Effector memory CD4-positive, alpha-beta T cell (primary cell): ENCODE measurements around the gene SLCO1A2.

Source experiments
- DNase-seq, 3 donors: peaks; one replicate each; pipeline ENCODE4 v3.0.0-alpha.2; 2020
- H3K27ac ChIP-seq: 2 replicates; pipeline ENCODE4 v1.7.0; 2013; ENCODE audit warnings: mild to moderate bottlenecking, low read length, moderate library complexity; ENCODE audit not compliant: insufficient read depth, poor library complexity, severe bottlenecking
- H3K27me3 ChIP-seq: replicated peaks from 2 replicates; pipeline ENCODE4 v1.7.0; 2013; ENCODE audit warnings: mild to moderate bottlenecking, low read length; ENCODE audit not compliant: insufficient read depth, control insufficient read depth, poor library complexity, severe bottlenecking
- H3K36me3 ChIP-seq: 2 replicates; pipeline ENCODE4 v1.7.0; 2013; ENCODE audit warnings: mild to moderate bottlenecking, low read length, moderate library complexity; ENCODE audit not compliant: control insufficient read depth, insufficient read depth
- H3K4me1 ChIP-seq: 2 replicates; pipeline ENCODE4 v1.7.0; 2013; ENCODE audit warnings: low read length, mild to moderate bottlenecking; ENCODE audit not compliant: control insufficient read depth, insufficient read depth, poor library complexity, severe bottlenecking
- H3K4me3 ChIP-seq: 2 replicates; pipeline ENCODE4 v1.7.0; 2013; ENCODE audit warnings: low read length, low read depth, mild to moderate bottlenecking; ENCODE audit not compliant: insufficient read depth, poor library complexity, severe bottlenecking
- H3K9me3 ChIP-seq: 2 replicates; pipeline ENCODE4 v1.7.0; 2013; ENCODE audit warnings: mild to moderate bottlenecking, low read length, moderate library complexity; ENCODE audit not compliant: control insufficient read depth

Gene SLCO1A2

DNA sequence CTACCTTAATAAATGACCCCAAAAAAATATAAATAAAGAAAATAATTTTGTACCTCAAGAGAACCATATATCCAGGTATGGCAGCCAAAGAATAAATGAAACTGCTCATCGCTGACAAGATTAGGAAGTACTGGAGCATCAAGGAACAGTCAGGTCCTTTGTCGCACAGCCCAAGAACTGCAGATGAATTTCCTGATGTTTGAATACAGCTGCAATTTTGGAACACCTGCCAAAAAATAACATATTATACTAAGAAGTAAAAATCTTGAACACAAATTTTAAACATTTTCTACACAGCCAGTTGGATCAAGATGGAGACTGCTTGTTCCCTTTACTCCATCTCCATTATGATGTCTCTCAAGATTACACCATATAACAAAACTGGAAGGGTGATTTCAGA, 42.6 kb downstream of the SLCO1A2 start:
- no peak for DNase-seq
- Histone ChIP-seq H3K27ac (no peak overlapping the region), H3K27me3 (no peaks in the 10 kb centered on the region), H3K9me3 (no peaks in the 10 kb centered on the region), H3K36me3 (no peaks in the 10 kb centered on the region), H3K4me3 (no peak overlapping the region), H3K4me1 (no peaks in the 10 kb centered on the region)

DNA sequence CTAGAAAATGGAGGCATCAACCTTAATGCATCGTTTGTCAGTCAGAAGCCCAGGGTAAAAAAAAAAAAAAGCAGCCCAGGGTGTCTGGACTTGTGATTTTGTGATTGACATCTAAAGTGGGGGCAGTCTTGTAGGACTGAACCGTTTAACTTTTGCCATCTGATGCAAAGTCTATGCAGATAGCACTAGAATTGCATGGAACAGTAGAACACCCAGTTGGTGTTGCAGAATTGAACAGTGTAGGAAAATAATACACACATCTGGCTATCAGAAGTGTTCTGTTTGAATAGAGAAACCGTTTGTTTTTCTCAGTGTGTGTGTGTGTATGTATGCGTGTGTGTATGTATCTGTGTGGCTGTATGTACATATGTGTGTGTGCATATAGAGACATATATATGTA, 45.0 kb downstream of the SLCO1A2 start:
- DNase-seq, result no peak
- no peaks in the 10 kb centered on the region for H3K27me3 ChIP-seq
- H3K9me3 ChIP-seq, result no peaks in the 10 kb centered on the region

DNA sequence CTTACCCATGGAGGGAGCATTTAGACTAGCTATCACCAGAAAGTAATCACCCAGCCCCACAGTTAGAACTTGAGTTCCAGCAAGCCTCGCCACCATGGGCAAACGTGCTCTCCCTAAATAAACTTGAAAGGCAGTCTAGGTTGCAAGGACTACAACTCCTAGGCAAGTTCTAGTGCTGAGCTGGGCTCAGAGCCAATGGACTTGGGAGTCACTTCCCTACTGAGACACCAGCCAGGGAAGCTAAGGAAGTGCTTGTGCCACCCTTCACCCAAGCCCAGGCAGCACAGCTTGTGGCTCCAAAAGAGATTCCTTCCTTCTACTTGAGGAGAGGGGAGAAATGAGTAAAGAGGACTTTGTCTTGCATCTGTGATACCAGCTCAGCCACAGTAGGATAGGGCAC, 57.9 kb downstream of the SLCO1A2 start:
- DNase-seq, result no peak
- H3K36me3 ChIP-seq, result no peaks in the 10 kb centered on the region
- peaks cover 4% of the 10 kb centered on the region for H3K27me3 ChIP-seq
- no peak overlapping the region for H3K4me3 ChIP-seq
- no peak overlapping the region for H3K27ac ChIP-seq
- H3K4me1 ChIP-seq, result no peaks in the 10 kb centered on the region
- H3K9me3 ChIP-seq, result no peaks in the 10 kb centered on the region

More for the DNA sequence above, 45.0 kb downstream of the SLCO1A2 start:
- Histone ChIP-seq H3K4me3 (no peak overlapping the region), H3K27ac (no peak overlapping the region), H3K36me3 (no peaks in the 10 kb centered on the region), H3K4me1 (no peaks in the 10 kb centered on the region)

DNA sequence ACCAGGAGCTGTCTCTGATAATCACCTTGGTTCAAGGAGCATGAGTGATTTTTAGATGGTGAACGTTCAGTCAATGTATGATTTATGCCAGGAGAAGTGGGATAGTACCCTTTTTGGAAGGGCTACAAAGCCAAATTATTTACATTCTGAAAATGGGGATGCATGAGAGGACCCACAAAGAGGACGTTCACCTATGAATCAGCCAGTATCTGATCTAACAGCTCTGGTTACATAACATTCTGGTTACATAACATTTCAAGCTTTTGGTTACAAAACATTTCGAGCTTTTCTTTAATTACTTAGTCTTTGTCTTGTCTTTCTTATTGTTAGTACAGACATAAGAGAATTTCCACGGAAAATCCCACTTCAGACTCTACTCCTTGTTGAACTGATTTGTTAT, 68.8 kb downstream of the SLCO1A2 start:
- H3K27ac ChIP-seq, result no peak overlapping the region
- no peak overlapping the region for H3K4me3 ChIP-seq
- H3K36me3 ChIP-seq, result no peaks in the 10 kb centered on the region
- H3K27me3 ChIP-seq, result no peaks in the 10 kb centered on the region
- no peaks in the 10 kb centered on the region for H3K9me3 ChIP-seq
- no peak for DNase-seq
- no peaks in the 10 kb centered on the region for H3K4me1 ChIP-seq

DNA sequence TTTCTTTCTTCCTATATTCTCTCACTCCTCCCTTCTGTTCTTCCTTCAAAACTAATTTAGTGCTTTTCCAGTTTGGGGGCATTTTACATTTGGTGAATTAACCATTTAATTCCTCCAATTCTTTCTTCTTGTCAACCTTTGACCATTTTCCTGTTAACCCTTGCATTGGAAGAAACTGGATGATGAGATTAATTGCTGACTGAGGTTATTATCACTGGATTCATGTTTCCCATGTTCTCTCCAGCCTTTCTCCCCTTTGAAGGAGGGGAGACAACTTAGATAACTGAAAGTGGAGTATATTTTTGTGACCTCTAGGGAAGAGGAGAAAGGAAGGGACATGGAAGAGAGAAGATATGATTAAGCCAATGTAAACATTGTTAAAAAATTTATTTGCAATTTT, 70.5 kb downstream of the SLCO1A2 start:
- no peaks in the 10 kb centered on the region for H3K27me3 ChIP-seq
- no peaks in the 10 kb centered on the region for H3K9me3 ChIP-seq
- DNase-seq, result no peak
- H3K4me3 ChIP-seq, result no peak overlapping the region
- H3K36me3 ChIP-seq, result no peaks in the 10 kb centered on the region
- no peaks in the 10 kb centered on the region for H3K4me1 ChIP-seq
- H3K27ac ChIP-seq, result no peak overlapping the region

DNA sequence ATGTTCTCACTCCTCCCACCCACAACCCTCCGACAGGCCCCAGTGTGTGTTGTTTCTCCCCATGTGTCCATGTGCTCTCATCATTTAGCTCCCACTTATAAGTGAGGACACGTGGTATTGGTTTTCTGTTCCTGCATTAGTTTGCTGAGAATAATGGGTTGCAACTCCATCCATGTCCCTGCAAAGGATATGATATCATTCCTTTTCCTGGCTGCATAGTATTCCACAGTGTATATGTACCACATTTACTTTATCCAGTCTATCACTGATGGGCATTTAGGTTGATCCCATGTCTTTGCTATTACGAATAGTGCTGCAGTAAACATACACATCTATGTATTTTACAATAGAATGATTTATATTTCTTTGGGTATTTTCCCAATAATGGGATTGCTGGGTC, 77.5 kb downstream of the SLCO1A2 start:
- Histone ChIP-seq H3K27ac (no peak overlapping the region), H3K36me3 (no peaks in the 10 kb centered on the region), H3K4me1 (no peaks in the 10 kb centered on the region), H3K9me3 (no peaks in the 10 kb centered on the region), H3K4me3 (no peak overlapping the region), H3K27me3 (no peaks in the 10 kb centered on the region)
- no peak for DNase-seq

DNA sequence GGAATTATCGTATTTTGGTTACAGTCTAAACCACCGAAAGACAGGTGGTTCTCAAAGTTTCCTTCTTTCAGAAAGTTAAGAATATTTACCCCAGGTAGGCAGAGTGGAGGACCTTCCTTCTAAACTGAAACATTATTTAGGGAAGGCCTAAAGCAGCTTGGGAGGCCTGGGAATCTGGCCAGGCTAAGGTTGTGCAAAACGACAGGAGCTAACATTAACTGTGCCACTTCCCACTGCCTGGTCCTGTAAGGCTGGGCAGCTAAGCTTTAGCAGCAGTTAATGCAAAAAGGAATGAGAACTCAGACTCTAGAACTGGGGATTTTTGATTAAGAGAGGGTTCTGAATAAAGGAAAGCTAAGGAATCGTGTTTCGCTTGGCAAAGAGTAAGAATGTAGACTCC, 82.6 kb downstream of the SLCO1A2 start:
- DNase-seq, result no peak
- no peak overlapping the region for H3K4me3 ChIP-seq
- no peaks in the 10 kb centered on the region for H3K9me3 ChIP-seq
- H3K27me3 ChIP-seq, result no peaks in the 10 kb centered on the region
- no peaks in the 10 kb centered on the region for H3K4me1 ChIP-seq
- H3K27ac ChIP-seq, result no peak overlapping the region
- no peaks in the 10 kb centered on the region for H3K36me3 ChIP-seq

DNA sequence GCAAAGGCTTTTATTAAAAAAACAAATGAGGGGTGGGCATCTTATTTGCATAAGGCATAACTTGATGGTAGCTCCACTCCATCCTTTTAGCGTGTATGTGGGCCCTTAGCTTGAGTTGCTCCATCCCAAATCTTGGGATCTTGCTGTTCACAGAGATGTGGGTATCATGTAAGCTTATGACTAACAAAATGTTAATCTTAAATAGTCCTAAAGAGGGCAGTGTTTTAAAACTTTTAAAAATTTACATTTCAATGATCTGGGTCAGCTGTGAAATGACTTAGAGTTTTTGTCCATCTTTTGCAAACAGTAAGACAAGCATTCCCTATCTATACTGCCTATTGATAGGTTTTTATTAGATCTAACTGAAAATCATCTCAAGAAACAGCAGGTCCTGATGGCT, 86.0 kb downstream of the SLCO1A2 start:
- Histone ChIP-seq H3K4me1 (no peaks in the 10 kb centered on the region), H3K9me3 (no peaks in the 10 kb centered on the region), H3K4me3 (no peak overlapping the region), H3K27ac (no peak overlapping the region), H3K27me3 (no peaks in the 10 kb centered on the region), H3K36me3 (no peaks in the 10 kb centered on the region)
- no peak for DNase-seq

DNA sequence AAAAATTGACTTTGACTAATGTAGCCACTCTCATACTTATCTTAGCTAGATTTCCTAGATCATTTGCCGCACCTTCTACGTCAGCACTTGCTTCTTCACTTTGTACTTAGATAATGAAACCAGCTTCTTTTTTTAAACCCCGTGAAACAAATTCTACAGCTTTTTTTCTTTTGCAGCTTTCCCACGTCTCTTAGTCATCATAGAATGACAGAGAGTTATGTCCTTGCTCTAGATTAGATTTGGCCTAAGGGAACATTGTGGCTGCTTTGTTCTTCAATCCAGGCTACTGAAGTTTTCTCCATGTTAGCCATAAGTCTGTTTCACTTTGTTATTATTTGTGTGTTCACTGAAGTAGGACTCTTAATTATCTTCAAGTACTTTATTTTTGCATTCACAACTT, 94.9 kb downstream of the SLCO1A2 start:
- H3K27ac ChIP-seq, result no peak overlapping the region
- H3K27me3 ChIP-seq, result no peaks in the 10 kb centered on the region
- DNase-seq, result no peak
- H3K4me3 ChIP-seq, result no peak overlapping the region
- no peaks in the 10 kb centered on the region for H3K9me3 ChIP-seq
- H3K36me3 ChIP-seq, result no peaks in the 10 kb centered on the region
- H3K4me1 ChIP-seq, result no peaks in the 10 kb centered on the region

DNA sequence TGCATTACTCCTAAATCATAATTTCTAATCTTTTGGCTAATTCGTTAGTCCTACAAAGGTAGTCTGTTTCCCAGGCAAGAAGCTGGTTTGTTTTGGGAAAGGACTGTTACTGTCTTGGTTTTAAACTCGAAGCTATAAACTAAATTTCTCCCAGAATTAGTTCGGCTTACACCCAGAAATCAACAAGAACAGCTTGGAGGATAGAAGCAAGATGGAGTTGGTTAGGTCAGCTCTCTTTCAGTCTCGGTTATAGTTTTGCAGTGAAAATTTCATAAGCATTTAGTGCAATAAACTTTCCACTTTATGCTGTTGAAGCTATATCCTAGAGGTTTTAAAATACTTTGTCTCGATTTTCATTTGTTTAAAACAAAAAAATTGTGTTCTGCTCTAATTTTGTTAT, 100.3 kb downstream of the SLCO1A2 start:
- no peaks in the 10 kb centered on the region for H3K4me1 ChIP-seq
- no peaks in the 10 kb centered on the region for H3K9me3 ChIP-seq
- H3K27me3 ChIP-seq, result no peaks in the 10 kb centered on the region
- no peak overlapping the region for H3K27ac ChIP-seq
- no peak overlapping the region for H3K4me3 ChIP-seq
- DNase-seq, result no peak
- H3K36me3 ChIP-seq, result no peaks in the 10 kb centered on the region

DNA sequence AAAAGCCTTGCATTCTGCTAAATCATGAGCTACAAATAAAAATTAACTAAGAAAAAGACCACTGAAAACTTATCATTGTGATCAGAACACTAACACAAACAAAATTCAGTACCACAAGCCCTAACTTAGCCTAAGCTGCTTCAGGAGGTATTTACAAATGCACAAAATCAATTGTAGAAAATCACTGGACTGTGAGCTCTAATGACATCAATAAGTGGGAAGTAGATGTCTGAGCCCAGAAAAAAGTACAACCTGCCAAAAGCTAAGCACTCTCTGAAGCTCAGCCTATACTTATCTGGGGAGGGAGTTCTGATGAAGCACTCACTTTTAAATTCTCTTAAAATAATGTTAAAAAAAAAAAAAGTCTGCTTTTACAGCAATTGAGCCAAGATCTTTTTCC, 110.8 kb downstream of the SLCO1A2 start:
- H3K4me3 ChIP-seq, result no peak overlapping the region
- H3K9me3 ChIP-seq, result no peaks in the 10 kb centered on the region
- no peaks in the 10 kb centered on the region for H3K4me1 ChIP-seq

More for the DNA sequence above, 110.8 kb downstream of the SLCO1A2 start:
- Histone ChIP-seq H3K27me3 (no peaks in the 10 kb centered on the region), H3K36me3 (no peaks in the 10 kb centered on the region), H3K27ac (no peak overlapping the region)
- DNase-seq, result no peak
